ENCODE data around the gene OR4D11.
"Not testable (repeated sequence)": the region's sequence is repeated elsewhere in the genome, so short reads cannot be mapped to it uniquely, and the experiment has no call there.

Gene OR4D11

GRCh38 chr11:59503276-59503675 is at the start of gene OR4D11:
OR4D11 (plus strand) TSS chr11:59503576; CDS start chr11:59503576, 0 bp downstream.
- DNase-seq, result no peak

DNA sequence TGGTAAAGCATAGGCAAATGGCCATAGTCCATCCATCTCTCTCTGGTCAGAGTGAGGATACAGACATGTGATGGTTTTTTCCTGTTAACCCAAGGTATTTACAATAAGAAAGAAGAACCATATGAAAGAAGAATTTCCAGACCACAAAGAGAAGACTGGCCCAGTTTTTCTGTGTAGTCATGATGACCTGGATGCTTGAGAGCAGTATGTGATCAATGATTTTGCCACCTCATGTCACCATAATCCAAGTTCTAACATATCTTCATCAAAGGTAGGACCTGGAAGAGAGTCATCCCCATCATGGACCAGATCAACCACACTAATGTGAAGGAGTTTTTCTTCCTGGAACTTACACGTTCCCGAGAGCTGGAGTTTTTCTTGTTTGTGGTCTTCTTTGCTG is 46.7 kb upstream of the OR4D11 start, which contains the start of gene OR4D6:
OR4D6 (plus strand) TSS at position 301 of the 400 bp plus-strand sequence; CDS start at position 301, 0 bp downstream.
- DNase-seq, result no peak

- DNase-seq, result no peak
Observed at GRCh38 chr11:59459916-59460315, 43.5 kb upstream of the OR4D11 start.

GRCh38 chr11:59463190-59463641 is 40.2 kb upstream of the OR4D11 start:
- DNase-seq, result no peak

GRCh38 chr11:59473015-59473414 is 30.4 kb upstream of the OR4D11 start, which contains the start of gene OR4D10:
OR4D10 (plus strand) TSS chr11:59473315; CDS start chr11:59477430, 4,115 bp downstream.
- DNase-seq, result no peak

- no peak for DNase-seq
Observed at GRCh38 chr11:59475176-59475575, 28.2 kb upstream of the OR4D11 start.

GRCh38 chr11:59479906-59480305 is 23.5 kb upstream of the OR4D11 start:
- DNase-seq, result no peak

- no peak for DNase-seq
Observed at GRCh38 chr11:59480359-59480758, 23.0 kb upstream of the OR4D11 start.

DNA sequence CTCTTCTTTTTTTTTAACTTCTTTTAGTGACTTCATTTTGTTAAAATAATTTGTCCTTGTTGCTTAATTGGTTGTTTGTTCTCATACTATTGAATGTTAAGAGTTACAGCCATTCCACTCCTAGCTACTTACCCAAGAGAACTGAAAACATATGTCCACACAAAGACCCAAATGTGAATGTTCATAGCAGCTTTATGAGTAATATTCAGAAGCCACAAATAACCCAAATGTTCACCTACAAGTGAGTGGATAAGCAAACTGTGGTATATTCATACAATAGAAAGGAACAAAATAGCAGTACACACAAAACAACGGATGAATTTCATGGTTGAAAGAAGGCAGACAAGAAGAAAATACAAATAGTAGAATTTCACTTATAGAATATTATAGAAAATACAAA is 1.4 kb upstream of the OR4D11 start:
- DNase-seq, result no peak

- no peak for DNase-seq
Observed at GRCh38 chr11:59510941-59511589, 7.7 kb downstream of the OR4D11 start, which contains the start of gene OR4D9. OR4D9 (plus strand) TSS chr11:59511539; CDS start chr11:59514913, 3,374 bp downstream.

- DNase-seq, result no peak
Observed at GRCh38 chr11:59511675-59512074, 8.3 kb downstream of the OR4D11 start.

- DNase-seq, result not testable (repeated sequence)
Observed at GRCh38 chr11:59520139-59520538, 16.8 kb downstream of the OR4D11 start.

DNA sequence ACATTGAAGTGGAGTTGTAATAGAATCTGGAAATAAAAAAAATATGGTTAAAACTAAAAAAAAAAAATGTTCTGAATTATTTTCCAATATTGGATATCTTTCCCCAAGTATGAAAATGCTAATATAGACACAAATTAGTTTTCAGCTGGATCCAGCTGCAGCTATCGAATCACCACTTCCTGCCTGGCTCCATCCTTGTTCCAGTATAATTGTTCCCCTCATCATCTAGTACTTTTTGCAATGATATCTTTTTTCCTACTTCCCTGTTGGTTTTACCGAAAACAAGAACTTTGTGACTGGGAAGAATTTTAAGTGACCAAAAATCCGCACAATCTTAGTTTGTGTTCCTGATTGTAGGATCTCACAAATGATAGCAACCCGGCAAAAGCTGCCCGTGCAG is 17.4 kb downstream of the OR4D11 start:
- DNase-seq, result no peak

DNA sequence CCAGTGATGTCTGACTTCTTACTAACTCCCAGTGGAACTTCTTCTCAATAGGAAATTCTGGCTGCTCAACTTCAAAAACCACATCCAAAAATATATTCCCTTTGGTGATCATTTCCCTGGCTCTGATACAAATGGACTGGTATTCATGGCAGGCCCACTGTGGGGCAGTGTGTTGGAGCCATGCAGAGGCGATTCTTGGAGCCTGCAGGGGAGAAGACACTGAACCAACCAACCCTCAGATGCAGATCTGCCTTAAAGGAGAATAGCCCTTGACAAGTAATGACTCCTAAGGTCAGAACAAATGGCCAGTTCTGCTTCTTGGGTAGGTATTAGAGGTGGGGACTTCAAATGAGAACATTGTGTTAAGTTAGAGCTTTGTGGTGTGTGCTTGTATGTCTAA is 20.2 kb downstream of the OR4D11 start:
- no peak for DNase-seq

- no peak for DNase-seq
Observed at GRCh38 chr11:59528711-59529110, 25.3 kb downstream of the OR4D11 start.

- DNase-seq, result no peak
Observed at GRCh38 chr11:59532620-59533019, 29.2 kb downstream of the OR4D11 start.

- no peak for DNase-seq
Observed at GRCh38 chr11:59534676-59535075, 31.3 kb downstream of the OR4D11 start.

GRCh38 chr11:59542142-59542810 is 38.9 kb downstream of the OR4D11 start:
- DNase-seq, result no peak

- DNase-seq, result not testable (repeated sequence)
Observed at GRCh38 chr11:59543713-59544112, 40.3 kb downstream of the OR4D11 start.

DNA sequence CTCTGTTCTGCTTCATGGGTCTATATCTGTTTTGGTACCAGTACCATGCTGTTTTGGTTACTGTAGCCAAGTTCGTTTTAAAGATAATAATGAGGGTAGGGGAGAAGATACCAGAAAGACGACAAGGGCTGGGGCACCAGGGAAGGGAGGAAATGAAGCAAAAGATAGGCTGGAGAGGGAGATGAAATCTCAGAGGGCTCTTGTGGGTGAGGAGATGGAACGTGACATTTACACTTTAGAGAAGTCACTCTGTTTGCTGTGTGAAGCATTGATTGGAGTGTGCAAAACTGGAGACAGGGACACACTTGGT is 41.4 kb downstream of the OR4D11 start:
- DNase-seq, result no peak

GRCh38 chr11:59545179-59546020 is 42.0 kb downstream of the OR4D11 start:
- no peak for DNase-seq

DNA sequence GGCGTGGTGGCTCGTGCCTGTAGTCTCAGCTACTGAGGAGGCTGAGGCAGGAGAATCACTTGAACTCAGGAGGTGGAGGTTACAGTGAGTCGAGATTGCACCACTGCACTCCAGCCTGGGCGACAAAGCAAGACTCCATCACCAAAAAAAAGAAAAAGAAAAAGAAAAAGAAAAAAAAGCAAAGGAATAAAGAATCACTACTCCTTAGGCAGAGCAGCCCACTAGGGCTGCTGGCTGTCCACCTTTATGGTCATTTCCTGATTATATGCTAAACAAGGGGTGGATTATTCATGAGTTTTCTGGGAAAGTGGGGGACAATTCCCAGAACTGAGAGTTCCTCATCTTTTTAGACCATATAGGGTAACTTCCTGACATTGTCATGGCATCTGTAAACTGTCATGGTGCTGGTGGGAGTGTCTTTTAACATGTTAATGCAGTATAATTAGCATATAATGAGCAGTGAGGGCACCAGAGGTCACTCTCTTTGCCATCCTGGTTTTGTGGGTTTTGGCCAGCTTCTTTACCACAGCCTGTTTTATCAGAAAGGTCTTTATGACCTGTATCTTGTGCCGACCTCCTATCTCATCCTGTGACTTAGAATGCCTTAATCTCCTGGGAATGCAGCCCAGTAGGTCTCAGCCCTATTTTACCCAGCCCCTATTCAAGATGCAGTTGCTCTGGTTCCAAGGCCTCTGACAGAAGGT is 44.4 kb downstream of the OR4D11 start:
- DNase-seq, result not testable (repeated sequence)

DNA sequence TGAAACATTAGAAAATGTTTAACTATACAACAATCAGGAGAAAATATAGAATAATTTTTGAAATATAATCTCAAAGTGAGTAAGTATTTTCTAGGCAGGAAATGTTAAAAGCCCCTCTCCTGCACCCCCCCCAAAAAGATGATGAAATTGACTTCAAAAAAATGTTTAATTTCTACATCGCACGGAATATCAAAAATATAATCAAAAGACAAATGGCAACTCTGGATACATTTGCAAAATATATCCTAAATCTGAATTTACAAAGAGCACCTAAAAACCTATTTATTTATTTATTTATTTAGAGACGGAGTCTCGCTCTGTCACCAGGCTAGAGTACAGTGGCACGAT is 44.9 kb downstream of the OR4D11 start:
- no peak for DNase-seq
